Measurements from ENCODE around the gene MGAT4B. TPM values are rescaled to one million over a fixed set of nuclear protein-coding genes. Genes with fewer than 3 reads are reported as not detected.

Gene MGAT4B
- total and polyA plus RNA-seq, 2 of the 13 experiments (the other 11 are each of a cell fraction or from before 2014, with no cell fraction given): 93.5 to 130 TPM

DNA sequence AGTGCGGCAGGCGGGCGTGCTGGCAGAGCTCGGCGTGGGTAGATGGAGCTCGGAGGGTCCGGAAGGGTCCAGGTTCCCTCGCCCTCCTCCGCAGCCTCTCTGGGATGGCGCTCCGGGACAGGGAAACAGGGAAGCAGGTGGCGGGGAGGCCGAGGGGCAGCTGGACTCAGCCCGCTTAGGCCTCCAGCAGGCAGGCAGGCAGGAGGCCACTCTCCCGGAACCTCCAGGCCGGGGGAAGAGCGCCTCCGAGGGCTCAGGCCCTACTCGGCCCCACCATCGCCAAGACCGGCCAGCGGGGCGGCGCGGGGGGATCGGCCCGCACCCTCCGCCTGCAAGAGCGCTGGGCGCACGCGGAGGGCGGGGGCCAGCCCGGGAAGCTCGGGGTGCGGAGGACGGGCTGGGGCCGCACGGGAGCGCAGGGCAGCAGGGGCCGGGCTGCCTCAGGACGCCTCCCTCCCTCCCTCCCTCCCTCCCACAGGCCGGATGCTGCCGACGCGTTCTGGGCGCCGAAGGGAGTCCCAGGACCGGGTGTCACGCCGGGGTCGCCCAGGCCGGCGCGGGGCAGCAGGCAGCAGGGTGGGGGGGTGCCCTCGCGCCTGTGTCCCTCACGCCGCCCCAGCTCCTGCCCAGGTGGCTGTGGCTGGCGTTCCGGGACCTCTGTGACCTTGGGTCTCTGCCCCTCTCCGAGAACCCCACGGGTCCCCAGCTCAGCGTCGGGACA is 977 bp downstream of the MGAT4B start (continued):
- TF ChIP-seq MED13 (CRISPR knock-in tag; IDR thresholded peaks at IDR 0.05) (no peak), CHD2 (IDR thresholded peaks at IDR 0.05; ENCODE audit: low read depth, low read length) (no peak), ZNF136 (CRISPR knock-in tag; IDR thresholded peaks at IDR 0.05; ENCODE audit: low read depth) (no peak), ZNF598 (CRISPR knock-in tag; IDR thresholded peaks at IDR 0.05; ENCODE audit: borderline replicate concordance) (no peak), ZKSCAN8 (CRISPR knock-in tag; IDR thresholded peaks at IDR 0.05; ENCODE audit: borderline replicate concordance) (no peak), ZNF333 (CRISPR knock-in tag; IDR thresholded peaks at IDR 0.05; ENCODE audit: borderline replicate concordance) (no peak), AKAP8 (CRISPR knock-in tag; IDR thresholded peaks at IDR 0.05) (0 out of 2 replicates have a peak, but pooled peaks have one; percentile 35), AHR (CRISPR knock-in tag; IDR thresholded peaks at IDR 0.05) (0 out of 2 replicates have a peak, but pooled peaks have one; percentile 62), AGO2 (optimal IDR thresholded peaks at IDR 0.05; ENCODE audit: low read depth, low read length) (peak; percentile 88), ZNF564 (CRISPR knock-in tag; IDR thresholded peaks at IDR 0.05) (0 out of 2 replicates have a peak, but pooled peaks have one; percentile 27), ZNF747 (CRISPR knock-in tag; IDR thresholded peaks at IDR 0.05; ENCODE audit: borderline replicate concordance) (0 out of 2 replicates have a peak, but pooled peaks have one; percentile 41), ONECUT2 (CRISPR knock-in tag; IDR thresholded peaks at IDR 0.05) (no peak), ZFY (CRISPR knock-in tag; IDR thresholded peaks at IDR 0.05) (peak; percentile 75), SALL1 (CRISPR knock-in tag; IDR thresholded peaks at IDR 0.05) (peak; percentile 59), RBM39 (IDR thresholded peaks at IDR 0.05; ENCODE audit: low read depth, low read length, poor library complexity, severe bottlenecking) (no peak), ZNF263 (CRISPR knock-in tag; IDR thresholded peaks at IDR 0.05) (no peak), ZNF484 (CRISPR knock-in tag; IDR thresholded peaks at IDR 0.05; ENCODE audit: borderline replicate concordance, low read depth) (no peak), ZNF253 (CRISPR knock-in tag; IDR thresholded peaks at IDR 0.05; ENCODE audit: borderline replicate concordance) (no peak), KMT2A (CRISPR knock-in tag; IDR thresholded peaks at IDR 0.05) (0 out of 2 replicates have a peak, but pooled peaks have one; percentile 48), RAD21 (CRISPR knock-in tag; IDR thresholded peaks at IDR 0.05) (no peak), TARDBP (CRISPR knock-in tag; IDR thresholded peaks at IDR 0.05) (peak; percentile 68; the same call in 1 of the 2 replicates)
- TF ChIP-seq, protein P1, sequence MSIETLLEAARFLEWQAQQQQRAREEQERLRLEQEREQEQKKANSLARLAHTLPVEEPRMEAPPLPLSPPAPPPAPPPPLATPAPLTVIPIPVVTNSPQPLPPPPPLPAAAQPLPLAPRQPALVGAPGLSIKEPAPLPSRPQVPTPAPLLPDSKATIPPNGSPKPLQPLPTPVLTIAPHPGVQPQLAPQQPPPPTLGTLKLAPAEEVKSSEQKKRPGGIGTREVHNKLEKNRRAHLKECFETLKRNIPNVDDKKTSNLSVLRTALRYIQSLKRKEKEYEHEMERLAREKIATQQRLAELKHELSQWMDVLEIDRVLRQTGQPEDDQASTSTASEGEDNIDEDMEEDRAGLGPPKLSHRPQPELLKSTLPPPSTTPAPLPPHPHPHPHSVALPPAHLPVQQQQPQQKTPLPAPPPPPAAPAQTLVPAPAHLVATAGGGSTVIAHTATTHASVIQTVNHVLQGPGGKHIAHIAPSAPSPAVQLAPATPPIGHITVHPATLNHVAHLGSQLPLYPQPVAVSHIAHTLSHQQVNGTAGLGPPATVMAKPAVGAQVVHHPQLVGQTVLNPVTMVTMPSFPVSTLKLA (IDR thresholded peaks at IDR 0.05): no peak
- TF ChIP-seq, protein P2, sequence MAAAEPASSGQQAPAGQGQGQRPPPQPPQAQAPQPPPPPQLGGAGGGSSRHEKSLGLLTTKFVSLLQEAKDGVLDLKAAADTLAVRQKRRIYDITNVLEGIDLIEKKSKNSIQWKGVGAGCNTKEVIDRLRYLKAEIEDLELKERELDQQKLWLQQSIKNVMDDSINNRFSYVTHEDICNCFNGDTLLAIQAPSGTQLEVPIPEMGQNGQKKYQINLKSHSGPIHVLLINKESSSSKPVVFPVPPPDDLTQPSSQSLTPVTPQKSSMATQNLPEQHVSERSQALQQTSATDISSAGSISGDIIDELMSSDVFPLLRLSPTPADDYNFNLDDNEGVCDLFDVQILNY (CRISPR knock-in tag; conservative IDR thresholded peaks at IDR 0.05): no peak
- TF ChIP-seq, protein P3, sequence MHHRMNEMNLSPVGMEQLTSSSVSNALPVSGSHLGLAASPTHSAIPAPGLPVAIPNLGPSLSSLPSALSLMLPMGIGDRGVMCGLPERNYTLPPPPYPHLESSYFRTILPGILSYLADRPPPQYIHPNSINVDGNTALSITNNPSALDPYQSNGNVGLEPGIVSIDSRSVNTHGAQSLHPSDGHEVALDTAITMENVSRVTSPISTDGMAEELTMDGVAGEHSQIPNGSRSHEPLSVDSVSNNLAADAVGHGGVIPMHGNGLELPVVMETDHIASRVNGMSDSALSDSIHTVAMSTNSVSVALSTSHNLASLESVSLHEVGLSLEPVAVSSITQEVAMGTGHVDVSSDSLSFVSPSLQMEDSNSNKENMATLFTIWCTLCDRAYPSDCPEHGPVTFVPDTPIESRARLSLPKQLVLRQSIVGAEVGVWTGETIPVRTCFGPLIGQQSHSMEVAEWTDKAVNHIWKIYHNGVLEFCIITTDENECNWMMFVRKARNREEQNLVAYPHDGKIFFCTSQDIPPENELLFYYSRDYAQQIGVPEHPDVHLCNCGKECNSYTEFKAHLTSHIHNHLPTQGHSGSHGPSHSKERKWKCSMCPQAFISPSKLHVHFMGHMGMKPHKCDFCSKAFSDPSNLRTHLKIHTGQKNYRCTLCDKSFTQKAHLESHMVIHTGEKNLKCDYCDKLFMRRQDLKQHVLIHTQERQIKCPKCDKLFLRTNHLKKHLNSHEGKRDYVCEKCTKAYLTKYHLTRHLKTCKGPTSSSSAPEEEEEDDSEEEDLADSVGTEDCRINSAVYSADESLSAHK (CRISPR knock-in tag; IDR thresholded peaks at IDR 0.05; ENCODE audit: borderline replicate concordance): no peak
- TF ChIP-seq, protein P4, sequence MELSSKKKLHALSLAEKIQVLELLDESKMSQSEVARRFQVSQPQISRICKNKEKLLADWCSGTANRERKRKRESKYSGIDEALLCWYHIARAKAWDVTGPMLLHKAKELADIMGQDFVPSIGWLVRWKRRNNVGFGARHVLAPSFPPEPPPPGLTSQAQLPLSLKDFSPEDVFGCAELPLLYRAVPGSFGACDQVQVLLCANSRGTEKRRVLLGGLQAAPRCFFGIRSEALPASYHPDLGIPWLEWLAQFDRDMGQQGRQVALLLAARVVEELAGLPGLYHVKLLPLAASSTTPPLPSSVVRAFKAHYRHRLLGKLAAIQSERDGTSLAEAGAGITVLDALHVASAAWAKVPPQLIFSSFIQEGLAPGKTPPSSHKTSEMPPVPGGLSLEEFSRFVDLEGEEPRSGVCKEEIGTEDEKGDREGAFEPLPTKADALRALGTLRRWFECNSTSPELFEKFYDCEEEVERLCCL (CRISPR knock-in tag; IDR thresholded peaks at IDR 0.05; ENCODE audit: borderline replicate concordance): no peak

Data from HepG2 (cell line).